GM21526 (cell line): Measurements from ENCODE around the gene ARL16.

Source experiments
- ATAC-seq: cut with Tn5 transposase; IDR thresholded peaks from one replicate; pipeline ENCODE4 v1.9.1; 2021; ENCODE audit warnings: moderate library complexity; ENCODE audit not compliant: unreplicated experiment, low FRiP score

The ARL16 gene

DNA sequence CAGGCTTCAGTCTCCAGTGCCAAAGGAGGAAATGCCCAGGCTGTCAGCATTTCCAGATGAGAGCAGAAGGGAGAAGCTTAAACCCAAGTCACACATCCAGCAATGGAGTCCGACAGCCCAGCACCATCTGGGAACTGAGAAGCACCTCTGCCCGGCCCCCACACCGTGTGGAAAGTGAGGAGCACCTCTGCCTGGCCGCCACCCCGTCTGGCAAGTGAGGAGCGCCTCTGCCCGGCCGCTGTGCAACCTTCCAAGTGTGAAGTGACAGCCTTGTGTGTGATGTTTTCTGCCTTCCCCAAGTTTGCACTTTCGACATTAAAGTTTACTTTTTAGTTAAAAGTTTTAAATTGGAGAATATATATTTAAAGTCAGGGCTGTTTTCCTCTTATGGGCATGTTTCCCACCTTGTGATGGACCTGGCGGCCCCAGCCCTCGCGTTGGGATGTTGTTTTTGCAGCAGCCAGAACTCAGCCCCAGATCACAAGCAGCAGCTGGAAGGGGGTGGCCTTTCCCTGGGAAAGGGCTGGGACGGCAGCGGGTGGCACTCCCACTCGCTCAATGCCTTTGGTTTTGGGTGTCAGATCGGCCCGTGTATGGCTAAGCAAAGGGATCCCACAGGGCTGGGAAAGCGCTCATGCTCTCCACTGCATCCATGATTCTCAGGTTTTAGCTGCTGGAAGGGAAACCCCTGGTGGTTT is 9.9 kb downstream of the ARL16 start:
- ATAC-seq, result no peak

DNA sequence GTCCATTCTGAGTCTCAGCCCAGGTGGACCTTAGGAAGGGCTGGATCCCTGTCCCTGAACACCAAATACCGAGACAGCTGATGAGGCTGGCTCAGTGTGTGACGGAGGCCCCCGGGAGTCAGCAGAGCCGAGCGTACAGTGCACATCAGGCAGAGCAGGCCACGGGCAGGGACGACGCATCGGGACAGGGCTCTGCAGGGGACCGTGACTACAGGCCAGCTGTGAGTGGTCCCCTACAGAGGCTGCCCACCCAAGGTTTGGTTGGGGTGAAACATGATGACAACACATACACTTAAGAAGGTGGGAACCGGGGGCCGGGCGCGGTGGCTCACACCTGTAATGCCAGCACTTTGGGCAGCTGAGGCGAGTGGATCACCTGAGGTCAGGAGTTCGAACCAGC is 10.6 kb downstream of the ARL16 start:
- no peak for ATAC-seq

DNA sequence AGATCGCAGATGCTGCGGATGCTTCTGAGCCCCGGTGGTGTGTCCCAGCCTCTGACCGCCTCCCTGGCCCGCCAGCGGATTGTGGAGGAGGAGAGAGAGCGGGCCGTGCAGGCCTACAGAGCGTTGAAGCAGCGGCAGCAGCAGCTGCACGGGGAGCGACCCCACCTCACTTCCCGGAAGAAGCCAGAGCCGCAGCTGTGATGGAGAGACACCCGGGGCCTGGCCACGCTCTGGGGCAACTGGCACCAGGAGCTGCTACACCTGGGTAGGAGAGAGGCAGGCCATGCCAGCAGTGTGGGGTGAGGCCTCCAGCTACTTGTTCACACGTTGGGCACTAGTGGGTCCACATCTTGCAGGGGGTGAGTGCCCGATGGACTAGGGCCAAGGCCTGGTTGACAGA is 11.1 kb downstream of the ARL16 start:
- no peak for ATAC-seq

DNA sequence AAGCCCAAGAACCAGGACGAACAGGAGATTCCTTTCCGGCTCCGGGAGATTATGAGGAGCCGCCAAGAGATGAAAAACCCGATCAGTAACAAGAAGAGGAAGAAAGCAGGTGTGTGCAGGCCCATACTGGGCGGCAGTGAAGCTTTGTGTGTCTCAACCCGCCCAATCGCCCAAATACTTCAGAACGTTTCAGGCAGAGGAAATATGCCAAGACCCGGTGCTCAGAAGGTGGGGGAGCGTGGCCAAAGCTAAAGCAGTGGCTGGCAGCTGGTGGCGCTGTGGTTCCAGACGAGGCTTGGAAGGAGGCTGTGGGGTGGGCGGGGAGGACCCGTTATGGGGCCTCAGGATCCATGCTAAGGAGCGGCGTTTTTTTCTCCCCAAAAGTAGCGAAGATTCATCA is 15.8 kb downstream of the ARL16 start:
- no peak for ATAC-seq

DNA sequence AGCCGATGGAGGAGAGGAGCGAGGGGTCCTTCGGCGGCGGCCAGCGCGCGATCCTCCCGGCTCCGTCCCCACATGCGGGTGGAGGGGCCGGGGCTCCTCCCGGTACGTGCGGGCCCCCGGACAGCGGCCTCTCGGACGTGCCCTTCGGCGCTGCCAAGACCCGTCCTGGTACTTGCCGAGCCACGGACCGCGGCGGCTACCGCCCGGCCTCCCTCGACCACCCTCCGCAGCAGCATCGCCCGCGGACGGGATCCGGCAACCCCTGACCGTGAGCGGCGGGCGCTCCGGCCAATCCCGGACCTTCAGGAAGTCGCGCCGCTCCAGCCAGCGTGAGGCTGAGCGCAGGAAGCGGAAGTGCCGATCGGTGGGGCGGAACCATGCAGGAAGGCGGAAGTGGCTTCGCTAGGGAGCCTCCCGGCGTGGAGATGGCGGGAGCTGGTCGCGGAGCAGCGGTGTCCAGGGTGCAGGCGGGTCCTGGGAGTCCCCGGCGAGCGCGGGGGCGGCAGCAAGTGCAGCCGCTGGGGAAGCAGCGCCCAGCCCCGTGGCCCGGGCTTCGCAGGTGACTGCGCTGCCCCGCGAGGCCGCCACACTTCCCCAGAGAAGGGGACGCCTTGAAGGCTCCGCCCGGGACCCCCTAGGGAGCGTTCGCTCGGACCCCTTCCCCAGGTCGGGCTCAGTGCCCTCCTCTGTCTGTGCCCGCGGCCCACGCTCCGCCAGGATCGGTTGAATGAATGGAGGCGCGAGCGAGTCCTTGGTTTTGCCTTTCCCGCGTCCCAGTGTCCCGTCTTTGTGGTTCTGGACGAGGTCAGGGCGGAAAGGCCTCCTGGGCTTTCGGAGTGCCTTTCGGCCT is 17.0 kb downstream of the ARL16 start, which contains the start of the genes CCDC137 and OXLD1:
CCDC137 (plus strand) TSS at position 396 of the 850 bp plus-strand sequence; CDS start at position 426, 30 bp downstream.
OXLD1 (minus strand) TSS at position 264 of the 850 bp plus-strand sequence; CDS start at position 236, 28 bp downstream.
- ATAC-seq, result peak; percentile 84

DNA sequence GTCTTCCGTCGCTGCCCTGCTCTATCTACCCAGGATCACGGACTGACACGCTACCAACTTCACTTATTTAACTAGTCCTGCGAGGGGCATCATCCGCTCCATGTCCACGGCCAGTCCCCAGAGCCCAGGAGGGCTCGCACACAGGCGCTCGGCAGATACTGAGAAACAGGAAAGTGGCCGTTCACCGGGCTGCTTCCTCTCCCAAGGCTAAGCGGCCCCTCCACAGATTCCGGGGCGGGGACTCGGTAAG is 17.6 kb downstream of the ARL16 start:
- ATAC-seq, result peak; percentile 23

DNA sequence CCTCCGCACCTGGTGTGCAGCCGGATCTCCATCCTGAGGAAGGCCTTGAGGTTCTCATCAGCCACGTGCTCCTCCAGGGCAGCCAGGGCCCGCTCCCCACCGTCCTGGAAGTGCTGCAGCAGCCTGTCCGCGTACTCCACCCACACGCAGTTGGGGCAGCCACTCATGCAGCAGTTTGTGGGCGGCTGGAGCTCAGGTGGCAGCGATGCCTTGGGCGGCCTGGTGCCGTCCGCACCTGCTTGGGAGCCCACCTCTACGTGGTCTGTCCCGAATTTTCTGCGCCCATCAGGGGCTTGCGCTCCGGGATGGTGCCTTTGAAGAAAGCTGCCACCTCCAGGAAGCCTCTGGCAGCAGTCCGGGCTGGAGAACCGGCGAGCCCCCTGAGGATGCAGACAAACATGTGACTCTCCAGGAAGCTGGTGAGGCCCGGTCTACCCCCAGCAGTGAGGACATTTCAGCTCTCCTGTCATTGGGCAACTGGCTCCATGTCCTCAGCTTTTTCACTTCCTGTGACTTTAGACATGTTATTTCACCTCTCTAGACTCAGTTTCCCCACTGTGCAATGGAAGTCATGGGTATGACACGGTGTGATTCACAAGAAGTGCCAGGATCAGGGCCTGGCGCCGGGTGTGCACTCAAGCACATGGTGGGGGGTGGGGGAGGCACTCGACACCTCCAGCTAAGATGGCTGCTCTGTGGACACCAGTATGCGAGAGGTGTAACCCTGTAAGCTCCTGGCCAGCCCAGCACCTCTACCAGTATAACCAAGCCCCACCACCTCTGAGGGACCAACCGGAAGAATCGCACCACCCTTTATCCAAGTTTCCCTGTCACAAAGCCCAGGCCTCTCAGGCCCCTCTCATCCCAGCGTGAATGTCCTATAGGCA is 18.1 kb downstream of the ARL16 start:
- peak; percentile 11 for ATAC-seq

DNA sequence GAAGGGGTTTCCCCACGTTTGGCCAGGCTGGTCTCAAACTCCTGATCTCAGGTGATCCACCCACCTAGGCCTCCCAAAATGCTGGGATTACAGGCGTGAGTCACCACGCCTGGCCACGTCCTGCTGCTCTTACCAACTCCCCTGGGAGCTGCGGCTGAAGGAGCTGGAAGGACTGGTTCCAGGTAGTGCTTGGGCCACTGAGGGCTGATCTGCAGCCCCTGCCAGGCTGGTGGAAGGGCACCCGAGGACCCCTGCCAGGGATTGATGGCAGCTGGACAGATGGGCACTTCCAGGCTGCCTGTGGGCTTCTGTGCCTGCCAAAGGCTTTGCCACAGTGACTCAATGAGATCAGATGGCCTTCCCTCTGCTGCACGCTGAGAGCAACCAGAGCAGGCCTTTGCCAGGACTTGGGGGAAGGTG is 19.5 kb downstream of the ARL16 start:
- no peak for ATAC-seq

DNA sequence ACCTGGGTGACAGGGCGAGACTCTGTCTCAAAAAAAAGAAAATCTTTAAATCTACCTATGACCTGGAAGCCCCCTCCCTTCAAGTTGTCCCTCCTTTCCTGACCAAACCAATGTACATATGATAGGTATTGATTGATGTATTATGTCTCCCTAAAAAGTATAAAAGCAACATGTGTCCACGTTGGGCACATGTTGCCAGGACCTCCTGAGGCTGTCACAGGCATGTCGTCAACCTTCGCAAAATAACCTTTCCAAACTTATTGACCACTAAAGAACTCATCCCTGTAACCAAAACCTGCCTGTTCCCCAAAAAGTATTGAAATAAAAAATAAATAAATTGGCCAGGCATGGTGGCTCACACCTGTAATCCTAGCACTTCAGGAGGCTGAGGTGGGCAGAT is 21.6 kb downstream of the ARL16 start:
- ATAC-seq, result no peak

DNA sequence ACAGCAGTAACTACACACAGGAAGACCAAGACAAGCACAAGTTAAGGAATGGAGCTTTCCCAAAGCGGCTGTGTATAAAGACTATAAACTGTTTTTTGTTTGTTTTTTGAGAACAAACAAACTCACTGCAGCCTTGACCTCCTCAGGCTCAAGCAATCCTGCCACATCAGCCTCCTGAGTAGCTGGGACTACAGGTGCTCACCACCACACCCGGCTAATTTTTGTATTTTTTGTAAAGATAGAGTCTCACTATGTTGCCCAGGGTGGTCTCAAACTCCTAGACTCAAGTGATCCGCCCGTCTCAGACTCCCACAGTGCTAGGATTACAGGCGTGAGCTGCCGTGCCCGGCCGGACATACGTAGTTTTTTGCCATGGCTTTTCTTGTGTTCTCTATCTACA is 23.2 kb downstream of the ARL16 start:
- ATAC-seq, result no peak

DNA sequence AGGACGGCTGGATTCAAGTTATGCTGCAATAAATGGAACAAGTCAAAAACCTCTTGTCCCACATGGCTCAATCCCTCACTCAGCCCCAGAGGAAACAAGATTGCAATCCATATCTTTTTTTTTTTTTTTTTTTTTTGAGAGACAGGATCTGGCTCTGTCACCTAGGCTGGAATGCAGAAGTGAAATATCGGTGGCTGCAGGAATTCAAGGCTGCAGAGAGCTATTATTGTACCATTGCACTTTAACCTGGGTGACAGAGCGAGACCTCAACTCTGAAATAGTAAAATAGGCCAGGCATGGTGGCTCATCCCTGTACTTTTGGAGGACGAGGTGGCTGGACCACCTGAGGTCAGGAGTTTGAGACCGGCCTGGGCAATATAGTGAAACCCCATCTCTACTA is 24.6 kb downstream of the ARL16 start:
- ATAC-seq, result no peak

DNA sequence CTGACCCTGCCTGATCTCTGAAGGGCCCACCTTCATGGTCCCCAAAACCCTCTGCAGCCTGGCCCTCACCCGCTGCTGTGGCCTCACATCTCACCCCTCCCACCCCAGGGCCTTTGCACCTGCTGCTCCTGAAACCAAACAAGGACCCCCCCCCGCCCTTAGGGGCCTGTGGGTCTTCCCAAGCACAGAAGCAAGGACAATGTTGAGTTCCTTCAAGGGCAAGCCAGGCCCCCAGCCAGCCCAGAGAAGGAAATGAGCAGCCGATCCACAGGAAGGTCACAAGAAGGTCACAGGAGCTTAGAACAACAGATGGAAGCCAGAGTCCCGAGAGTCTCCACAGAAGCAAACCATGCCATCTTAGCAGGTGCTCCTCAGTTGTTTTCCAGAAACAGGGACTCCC is 26.8 kb downstream of the ARL16 start:
- ATAC-seq, result no peak

DNA sequence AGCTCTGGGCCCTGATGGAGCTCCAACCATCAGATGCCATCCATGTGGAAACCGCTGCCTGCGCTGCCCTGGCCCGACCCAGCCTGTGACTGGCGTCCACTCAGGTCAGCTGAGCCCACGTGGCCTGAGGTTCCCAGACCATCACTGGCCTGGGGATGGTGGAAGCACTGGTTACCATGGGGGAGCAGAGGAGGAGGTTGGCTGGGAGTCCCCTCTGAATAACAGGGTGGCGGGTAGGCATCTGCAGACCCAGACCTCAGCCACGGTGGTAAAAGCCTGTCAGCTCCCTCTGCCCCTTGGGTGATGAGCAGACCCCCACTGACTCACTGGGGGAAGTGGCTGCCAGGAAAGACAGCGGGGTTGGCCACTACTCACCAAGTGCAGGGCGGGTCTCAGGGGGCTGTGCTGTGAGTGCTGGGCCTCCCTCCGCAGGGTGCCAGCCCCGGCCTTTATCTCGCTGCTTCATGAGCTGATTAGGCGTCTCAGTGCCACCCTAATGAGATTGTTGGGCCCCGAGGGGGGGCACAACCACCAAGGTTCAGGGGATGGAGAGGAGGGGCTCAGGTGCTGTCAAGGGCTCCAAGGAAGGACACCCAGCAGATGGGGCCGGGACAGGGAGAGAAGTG is 27.4 kb downstream of the ARL16 start, which contains the start of gene PDE6G:
PDE6G (minus strand) TSS at position 425 of the 626 bp plus-strand sequence. CDS start 3,237 bp downstream, outside the sequence.
- ATAC-seq, result no peak

DNA sequence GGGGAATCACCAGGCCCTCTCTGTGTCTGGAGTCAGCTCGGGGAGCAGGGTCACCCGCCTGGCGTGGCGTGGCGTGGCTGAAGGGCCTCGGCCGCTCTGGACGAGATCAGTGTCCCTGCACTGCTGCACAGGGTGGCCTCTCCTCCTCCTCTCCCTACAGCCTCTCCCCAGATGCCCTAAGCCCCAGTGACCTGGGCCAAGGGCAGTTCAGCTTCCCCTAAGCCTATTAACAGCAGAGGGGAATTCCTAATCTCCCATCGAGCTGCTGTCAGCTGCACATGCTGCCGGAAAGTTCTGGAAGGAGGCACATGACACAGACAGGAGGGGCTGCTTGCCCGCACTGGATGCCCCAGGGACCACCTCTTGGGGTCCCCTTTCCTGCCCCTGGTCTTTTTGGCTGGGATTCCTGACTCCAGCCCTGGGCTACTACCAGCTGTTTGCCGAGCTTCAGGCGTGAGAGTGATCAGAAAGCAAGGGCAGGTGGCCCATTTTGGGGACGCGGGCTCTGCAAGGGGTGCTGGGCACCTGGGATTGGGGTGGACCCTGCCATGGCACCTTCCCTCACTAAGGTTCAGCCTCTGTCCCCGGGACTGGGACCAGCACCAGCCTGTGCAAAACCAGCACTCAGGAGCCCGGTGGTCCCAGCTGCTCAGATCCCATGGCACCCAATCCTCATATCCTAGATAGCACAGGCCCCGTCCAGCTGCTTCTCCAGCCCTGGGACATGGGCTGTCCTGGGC is 28.0 kb downstream of the ARL16 start:
- ATAC-seq, result no peak

DNA sequence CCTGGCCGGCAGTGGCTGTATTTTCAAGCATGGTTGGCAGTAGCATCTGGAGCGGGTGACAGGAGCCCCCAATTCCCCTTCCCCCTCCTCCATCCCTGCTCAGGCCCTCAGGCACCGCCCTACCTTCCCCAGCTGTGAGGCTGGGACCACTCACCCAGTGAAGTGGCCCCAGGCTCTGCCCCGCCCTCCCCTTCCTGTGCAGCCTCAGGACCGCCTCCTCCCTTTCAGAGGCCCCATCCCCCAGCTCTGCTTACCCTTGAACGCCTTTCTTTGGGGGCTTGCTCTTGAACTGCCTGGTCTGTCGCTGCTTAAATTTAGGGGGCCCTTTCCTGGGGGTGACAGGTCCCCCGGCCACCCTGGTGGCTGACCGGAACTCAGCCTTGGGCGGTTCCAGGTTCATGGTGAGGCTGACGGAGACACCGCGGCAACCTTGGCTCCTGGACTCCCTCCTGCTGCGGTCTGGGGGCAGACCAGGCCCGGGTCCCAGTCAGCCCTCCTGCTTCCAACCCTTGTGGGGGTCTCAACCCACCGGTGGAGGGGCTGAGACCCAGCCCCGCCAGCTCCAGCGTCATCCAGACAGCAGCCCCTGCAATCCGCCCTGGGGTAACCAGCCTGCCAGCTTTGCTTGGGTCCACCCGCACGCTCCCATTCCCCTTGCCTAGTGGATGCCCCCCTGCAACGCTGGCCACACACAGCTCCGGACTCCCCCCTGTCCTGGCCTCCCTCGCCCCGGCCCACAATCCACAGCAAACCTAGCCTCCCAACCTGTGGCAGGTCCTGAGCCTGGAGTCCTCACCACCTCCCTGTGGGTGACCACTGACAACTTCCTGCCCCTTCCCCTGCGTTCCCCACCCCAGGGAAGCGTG is 30.5 kb downstream of the ARL16 start:
- ATAC-seq, result no peak

DNA sequence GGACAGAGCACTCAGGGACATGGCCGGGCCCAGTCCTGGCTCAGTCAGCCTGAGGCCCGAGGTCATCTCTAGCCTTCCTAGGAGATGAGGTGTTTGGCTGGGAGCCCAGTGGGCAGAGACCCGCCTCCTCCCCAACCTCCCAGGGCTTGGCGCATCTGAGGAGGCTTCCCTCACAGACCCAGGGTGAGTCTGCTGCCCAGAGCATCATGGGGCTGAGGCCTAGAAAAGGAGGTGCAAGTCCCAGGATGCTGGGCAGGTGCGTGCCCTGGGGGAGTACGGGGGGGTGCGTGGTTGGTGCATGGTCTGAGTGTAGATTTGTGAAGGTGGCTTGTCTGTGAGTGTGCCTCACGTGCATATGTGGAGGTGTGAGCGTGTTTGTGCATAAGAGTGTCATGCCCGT is 31.9 kb downstream of the ARL16 start:
- ATAC-seq, result no peak

DNA sequence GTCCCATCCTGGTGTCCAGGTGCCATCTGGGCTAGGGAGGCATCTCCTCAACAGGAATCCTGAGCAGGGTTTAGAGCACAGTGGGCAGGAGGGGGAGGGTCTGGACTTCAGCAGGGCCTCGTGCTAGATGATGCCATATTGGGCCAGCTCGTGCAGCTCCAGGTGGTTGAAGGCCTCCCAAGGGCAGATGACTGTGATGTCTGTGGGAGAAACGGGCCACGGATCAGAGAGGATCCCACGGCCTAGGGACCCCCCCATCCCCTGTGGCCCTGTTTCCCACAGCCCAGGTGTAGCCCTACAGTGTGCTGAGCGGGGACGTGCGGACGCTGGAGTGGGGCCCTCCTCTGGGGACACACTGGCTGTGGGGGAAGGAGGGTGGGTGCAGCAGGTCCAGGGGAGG is 32.6 kb downstream of the ARL16 start:
- no peak for ATAC-seq

DNA sequence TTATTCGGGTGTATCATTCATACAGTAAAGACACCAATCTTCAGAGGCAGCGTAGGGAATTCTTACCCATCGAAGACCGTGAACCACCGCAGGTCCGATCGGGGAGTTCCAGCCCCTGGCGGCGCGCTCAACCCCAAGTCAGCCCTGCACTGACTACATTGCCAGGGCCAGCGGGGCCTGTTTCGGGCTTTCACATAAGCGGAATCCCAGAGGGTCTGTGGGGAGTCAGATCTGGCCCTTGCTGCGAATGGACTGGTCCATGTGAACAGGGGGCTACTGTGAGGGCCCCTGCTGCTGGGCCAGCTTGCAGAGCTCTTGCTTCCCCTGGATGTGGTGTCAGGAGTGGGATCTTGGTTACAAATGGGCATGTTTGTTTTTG is 34.9 kb downstream of the ARL16 start:
- no peak for ATAC-seq
